HPDE6-E6E7 (cell line): ENCODE results near the gene CYGB.
"Not testable (repeated sequence)": the region's sequence is repeated elsewhere in the genome, so short reads cannot be mapped to it uniquely, and the experiment has no call there.

Experiments used
- DNase-seq: peaks from one replicate; pipeline ENCODE4 v3.0.0; 2011; ENCODE audit warnings: missing footprints; ENCODE audit errors: extremely low spot score

The CYGB gene

DNA sequence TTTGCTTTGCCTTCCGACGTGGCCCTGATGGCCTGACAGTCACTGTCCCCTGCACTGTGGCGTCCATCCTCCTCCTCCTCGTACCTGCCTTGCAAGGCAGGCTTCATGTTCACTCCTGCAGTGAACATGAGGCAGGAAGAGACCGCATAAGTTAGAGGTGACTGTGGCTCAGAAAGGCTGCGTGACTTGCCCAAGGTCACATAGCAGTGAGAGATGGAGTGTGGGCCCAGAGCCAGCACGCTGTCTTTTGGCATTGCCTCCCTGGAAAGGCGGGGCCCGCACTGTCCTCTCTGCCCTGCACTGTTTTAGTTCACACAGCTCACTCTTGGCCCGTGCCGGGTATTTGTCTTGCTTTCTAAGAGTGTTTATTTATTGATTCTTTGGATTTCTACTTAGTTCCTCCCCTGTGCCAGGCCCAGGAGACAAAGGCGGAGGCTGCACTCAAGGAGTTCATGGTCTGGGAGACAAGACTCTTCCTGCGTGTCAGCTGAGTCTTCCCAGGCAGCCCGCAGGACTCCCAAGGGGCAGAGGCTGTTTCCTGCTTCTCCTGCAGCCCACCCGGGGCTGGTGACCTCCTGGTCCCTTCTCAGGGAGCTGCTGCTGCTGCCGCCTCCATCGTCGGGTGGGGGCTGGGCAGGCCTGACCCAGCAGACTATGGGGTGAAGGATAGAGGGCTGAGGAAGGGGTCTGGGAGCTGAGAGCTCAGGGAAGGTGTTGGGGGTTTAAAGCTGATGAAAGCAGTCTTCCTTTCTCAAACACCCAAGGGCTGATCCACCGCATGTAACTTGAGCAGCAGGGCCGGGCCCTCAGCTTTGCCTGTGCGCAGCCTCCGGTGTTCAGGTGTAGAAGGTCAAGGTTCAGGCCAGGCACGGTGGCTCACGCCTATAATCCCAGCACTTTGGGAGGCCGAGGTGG, 12.7 kb downstream of the CYGB start:
- no peak for DNase-seq

DNA sequence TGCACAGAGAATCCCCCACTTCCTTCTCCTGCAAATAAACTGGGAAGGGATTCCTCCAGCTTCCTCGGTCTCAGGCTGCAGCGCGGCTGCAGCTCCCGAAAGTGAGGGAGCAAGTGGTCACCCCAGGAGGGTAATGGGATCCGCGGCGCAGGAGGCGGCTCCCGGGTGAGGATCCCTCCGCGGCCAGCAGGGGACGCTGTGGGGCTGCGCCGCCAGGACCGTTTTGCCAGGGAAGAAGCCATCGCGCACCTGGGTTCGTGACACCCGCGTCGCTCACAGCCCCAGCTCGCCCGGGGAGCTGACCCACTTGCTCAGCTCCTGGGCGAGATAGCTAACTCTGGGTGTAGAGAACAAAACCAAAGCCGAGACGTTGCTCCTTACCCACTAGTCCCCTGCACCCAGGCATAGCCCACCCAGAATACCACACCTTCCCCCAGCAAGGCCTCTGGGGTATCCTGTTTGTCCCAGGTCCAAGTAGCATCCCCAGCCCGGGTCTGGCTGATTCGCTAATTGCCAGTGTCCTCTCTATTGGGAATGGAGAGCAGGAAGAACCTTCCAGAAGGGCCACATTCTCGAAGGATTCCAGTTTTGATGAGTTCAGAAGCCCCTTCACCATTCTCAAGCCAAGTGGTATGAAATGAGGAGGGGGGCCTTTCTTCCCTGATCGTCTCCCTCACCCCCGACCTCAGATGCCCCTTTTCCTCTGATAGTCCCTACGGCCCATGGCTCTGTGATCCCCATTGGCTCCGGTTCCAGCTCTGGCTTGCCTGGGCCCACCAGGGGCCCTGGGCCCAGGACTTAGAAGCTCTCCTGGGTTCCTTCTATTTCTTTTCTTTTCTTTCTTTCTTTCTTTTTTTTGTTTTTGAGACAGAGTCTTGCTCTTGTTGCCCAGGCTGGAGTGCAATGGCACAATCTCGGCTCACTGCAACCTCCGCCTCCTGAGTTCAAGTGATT, 14.1 kb downstream of the CYGB start:
- DNase-seq = peak; percentile 76

DNA sequence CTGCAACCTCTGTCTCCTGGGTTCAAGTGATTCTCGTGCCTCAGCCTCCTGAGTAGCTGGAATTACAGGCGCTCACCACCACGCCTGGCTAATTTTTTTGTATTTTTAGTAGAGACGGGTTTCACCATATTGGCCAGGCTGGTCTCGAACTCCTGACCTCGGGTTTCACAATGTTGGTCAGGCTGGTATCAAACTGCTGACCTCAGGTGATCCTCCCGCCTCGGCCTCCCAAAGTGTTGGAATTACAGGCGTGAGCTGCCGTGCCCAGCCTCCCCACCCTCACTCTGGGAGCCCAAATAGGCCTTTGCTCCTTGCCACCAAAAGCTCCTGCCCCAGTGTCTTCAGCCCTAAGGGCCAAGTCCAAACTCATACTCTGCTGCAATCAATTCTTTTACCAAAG, 15.8 kb downstream of the CYGB start:
- not testable (repeated sequence) for DNase-seq

DNA sequence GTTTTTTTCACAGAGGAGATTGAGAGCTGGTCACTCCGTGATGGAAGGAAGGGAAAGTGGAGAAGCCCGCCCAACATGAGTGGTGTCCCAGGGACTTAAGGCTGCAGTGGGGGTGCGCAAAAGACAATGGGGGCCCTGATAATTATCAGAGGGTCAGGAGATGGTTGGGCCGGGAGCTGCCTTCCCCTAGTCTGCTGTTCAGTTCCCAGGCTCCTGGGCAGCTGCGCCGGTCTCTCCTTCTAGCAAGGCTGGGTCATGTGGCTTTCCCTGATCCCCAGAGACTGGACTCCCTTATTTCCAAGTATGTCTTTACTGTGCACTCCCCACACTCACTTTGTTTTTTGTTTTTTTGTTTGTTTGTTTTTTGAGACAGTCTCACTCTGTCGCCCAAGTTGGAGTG, 16.2 kb downstream of the CYGB start:
- no peak for DNase-seq

DNA sequence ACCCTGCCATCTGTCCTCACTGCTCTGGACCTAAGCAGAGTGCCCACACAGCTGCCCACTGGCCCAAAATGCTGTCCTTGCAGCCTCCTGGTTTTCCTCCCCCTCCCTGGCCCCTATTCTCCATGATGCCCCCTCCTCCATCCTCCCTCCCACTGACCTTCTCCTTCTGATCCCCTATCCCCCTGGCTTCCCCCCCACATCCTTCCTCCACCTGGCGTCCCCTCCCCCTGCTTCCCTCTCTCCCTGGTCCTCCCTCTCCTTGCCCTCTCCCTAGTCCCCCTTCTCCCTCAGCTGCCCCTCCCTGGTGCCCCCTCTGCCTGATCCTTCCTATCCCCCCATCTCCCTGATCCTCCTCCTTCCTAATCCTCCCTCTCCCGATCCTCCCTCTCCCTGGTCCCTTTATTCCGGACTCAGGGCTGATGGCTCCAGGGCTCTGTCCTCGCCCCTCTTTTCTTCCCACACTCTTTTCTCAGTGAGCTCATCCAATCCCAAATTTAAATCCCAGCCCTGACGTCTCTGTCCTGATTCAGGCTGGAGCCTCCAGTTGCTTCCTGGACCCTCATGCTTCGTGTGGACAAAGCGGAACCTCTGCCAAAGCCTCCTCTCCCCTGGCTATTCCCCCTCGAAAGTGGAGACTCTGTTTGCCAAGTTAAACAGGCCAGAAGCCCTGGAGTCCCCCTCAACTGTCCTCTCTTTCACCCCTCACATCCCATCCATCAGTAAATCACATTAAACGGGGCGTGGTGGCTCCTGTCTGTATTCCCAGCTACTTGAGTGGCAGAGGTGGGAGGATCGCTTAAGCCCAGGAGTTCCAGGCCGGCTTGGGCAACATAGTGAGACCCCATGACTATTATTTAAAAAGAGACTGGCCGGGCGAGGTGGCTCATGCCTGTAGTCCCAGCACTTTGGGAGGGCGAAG, 18.2 kb downstream of the CYGB start:
- no peak for DNase-seq

DNA sequence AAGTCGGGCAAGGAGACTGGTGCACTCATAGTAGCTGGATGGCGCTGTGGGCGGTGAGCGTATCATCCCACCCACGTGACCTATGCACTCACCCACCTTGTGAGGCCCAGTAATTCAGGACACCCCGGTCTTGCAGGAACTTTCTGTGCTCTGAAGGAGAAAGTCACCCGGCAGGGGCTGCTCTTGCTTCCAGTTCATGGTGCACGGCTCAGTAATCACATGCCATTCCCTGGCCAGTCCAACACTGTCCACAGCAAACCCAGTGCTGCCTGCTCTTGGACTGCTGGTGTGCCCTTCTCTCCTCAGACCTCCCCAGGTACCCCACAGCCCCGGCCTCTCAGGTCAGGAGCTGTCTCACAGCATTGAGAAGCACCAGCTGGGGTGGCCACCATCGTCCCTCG, 19.9 kb downstream of the CYGB start:
- no peak for DNase-seq

DNA sequence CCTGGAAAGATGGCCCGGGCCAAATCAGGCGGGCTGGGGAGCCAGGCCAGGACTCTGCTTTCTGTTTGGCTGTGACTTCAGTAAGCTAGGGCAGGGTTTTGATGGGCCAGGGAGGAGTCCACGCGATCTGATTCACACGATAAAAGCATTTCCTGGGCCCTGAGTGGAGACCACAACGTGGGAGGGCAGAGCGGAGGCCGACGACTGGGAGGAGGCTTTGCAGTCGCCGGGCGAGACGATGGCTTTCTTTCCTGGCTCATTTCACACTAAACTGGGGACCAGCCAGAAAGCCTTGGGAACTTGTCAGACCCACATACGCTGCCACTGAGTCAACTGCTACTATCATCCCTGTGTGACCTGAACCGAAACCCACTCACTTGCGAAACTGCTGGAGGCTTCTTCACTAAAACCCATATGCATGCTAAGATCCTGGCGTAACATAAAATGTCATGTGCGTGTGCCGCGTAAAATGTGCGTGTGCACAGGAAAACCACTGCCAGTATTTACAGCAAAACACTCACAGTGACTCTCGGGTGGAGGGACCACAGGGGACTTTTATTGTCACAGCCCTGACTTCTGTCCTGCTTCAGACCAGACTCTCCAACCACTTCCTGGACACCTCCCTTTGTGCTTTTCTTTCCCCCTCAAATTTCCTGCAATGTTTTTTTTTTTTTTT, 22.1 kb downstream of the CYGB start:
- no peak for DNase-seq

DNA sequence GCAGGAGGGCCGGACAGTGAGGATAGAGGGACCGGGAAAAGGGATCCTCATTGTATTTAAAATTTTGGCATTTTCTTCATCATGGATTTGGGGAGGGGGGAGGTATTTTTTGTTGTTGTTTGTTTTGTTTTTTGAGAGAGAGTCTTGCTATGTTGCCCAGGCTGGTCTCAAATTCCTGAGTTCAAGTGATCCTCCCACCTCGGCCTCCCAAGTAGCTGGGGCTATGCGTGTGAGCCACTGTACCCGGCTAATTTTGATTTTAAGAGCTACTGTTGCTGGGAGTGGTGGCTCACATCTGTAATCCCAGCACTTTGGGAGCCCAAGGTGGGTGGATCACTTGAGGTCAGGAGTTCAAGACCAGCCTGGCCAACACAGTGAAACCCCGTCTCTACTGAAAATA, 23.2 kb downstream of the CYGB start:
- not testable (repeated sequence) for DNase-seq

DNA sequence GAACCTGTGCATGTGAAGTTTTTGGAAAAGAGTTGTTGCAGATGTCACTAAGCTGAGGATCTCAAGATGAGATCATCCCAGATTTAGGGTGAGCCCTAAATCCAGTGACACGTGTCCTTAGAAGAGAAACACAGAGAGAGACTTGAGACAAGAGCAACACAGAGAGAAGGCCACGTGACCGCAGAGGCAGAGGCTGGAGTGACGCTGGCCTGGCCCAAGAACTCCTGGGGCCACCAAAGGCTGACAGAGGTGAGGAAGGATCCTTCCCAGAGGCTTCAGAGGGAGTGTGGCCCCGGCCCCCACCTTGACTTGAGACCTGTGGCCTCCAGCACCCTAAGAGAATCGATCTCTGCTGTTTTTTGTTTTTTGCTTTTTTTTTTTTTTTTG, 24.2 kb downstream of the CYGB start:
- DNase-seq = no peak

DNA sequence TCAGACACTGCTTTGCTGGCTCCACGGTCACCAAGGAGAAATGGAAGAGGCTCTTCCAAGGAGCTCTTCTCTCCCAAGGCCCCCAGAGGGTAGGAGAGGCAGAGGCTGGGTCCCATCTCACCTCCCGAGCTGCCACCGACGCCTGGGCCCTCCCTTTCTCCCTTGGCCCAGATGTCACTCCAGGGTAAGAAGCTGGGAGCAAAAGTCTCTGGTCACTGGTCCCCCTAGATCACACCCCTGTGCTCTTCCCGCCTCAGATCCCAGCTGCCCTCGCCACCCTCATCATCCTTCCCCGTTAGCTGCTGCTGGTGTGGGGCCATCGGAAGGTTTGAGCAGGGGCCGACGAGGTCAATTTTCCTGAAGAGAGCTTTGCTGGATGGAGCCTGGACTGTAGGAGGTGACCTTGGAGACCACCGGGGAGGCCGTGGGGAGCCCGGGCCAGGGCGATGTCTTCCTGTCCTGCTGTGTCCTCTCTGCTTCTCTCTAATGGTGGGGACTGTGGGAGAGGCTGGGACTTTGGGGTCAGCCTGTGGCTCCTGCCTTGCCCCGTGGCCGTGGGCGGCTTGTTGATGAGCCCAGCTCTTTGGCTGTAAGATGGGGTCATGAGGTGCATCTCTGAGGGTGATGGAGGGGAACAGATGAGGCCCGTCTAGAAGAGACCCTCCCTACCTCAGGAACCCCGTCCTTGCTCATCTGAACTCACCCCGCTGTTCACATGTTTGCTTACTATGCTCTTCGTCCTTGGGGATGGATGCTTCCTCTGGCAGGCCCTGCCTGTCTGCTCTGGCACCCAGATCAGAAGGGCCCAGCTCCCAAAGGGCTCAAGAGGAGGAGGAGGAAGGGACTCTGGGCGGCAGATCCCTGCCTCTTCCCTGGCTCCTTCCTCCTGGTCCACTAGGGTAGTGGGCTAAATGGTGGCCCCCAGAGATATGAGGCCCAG, 24.9 kb downstream of the CYGB start:
- DNase-seq = no peak

DNA sequence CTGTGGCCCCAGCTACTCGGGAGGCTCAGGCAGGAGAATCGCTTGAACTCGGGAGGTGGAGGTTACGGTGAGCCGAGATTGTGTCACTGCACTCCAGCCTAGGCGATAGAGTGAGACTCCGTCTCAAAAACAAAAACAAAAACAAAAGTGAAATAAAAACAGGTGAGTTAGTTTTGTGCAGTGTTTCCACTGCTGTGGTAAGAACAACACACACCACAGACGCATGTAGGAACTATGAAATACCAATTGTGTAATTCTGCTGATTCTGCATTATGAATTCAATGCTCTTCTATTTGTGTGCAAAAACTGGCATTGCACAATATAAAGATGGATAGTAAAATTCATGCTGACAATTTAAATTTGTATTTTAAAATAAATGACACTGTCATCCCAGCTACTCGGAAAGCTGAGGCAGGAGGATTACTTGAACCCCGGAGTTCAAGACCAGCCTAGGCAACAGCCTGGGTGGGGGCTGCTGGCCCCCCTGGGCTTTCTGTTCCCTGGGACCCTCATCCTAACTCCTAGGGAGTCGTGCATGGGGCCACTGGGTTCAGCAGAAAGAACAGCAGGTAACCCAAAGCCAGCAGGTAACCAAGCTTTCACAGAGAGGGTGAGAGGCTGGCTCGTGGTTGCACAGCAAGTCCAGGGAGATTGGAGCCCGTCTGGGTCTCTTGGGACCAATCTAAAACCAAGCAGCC, 25.7 kb downstream of the CYGB start:
- no peak for DNase-seq

DNA sequence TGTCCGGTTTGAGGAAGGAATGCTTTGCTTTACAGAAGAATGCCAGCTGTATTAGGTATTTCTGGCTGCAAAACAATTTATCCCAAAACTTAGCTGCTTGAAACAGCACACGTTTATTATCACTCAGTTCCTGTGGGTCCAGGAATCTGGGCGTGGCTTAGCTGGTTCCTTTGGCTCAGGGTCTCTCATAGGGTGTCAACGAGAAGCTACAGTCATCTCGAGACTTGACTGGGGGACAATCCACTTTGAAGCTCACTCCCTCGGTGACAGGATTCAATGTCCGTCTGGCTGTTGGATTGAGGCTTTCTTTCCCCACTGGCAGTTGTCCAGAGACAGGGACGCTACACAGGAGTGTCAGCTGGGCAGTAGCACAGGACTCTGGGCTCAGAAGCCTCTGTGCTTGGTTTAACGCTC, 26.7 kb downstream of the CYGB start:
- DNase-seq = no peak

DNA sequence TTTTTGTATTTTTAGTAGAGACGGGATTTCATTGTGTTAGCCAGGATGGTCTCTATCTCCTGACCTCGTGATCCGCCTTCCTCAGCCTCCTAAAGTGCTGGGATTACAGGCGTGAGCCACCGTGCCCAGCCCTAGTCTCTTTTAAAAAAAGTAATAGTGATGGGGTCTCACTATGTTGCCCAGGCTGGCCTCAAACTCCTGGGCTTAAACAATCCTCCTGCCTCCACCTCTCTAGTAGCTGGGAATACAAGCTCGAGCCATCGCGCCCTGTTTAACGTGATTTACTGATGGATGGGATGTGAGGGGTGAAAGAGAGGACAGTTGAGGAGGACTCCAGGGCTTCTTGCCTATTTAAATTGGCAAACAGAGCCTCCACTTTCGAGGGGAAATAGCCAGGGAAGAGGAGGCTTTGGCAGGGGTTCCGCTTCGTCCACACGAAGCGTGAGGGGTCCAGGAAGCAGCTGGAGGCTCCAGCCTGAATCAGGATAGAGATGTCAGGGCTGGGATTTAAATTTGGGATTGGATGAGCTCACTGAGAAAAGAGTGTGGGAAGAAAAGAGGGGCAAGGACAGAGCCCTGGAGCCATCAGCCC, 28.9 kb downstream of the CYGB start:
- not testable (repeated sequence) for DNase-seq

DNA sequence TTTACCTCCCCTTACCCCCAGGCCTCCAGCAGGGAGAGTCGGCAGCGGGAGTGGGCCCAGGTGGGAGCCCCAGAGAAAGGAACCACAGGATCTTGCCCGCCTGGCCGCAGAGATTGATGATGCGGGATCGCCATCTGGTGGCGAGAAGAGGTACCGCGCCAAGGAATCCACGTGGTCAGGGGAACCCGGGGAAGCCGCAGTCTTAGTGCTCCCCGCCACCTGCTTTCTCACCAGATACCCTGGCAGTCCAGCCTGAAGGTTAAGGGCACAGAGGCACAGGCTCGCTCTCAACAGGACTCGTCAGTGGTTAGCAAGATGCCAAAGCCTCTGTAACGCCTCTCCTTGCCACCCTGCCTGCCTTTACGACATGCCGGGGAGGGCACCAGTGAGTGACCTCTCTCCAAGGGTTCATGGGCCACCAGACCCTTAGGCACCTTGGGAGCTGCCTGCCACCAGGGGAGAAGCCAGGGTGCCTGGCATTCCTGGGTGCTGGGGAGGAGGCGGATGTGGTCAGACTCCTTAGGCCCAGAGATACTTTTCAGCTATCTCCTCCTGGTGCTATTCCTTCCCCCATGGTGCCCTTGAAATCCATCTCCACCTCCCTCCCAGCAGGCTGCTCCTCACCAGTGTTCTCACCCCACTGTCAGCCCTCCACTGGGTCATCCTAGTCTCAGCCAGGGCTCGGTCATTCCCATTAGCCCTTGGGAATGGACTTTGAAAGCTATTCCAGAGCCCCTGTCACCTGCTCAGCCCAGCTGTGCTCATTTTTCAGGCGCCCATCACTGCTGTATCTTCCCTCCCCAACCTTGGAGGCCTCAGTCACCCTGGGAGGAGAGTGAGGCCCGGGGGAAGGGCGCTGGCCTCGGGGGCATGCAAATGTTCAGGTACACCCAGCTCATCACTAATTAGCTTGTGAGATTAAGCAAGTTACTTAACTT, 30.8 kb downstream of the CYGB start:
- DNase-seq = peak; percentile 87

DNA sequence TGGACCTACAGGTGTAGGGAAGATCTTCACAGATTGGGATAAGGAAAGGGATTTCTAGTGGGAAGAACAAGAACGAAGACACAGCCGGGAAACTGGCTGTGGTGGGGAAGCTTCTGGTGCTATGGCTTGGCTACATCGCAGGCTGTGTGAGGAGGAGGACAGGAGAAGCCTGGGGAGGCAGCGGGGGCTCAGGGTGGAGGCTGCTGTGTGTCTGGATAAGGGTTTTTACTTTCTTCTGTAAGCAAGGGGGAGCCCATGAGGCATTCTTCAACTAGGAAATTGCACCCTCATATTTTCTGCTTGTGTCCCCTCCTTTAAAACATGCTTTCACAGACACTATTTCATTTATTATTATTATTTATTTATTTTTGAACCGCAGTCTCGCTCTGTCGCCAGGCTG, 33.4 kb downstream of the CYGB start:
- no peak for DNase-seq

DNA sequence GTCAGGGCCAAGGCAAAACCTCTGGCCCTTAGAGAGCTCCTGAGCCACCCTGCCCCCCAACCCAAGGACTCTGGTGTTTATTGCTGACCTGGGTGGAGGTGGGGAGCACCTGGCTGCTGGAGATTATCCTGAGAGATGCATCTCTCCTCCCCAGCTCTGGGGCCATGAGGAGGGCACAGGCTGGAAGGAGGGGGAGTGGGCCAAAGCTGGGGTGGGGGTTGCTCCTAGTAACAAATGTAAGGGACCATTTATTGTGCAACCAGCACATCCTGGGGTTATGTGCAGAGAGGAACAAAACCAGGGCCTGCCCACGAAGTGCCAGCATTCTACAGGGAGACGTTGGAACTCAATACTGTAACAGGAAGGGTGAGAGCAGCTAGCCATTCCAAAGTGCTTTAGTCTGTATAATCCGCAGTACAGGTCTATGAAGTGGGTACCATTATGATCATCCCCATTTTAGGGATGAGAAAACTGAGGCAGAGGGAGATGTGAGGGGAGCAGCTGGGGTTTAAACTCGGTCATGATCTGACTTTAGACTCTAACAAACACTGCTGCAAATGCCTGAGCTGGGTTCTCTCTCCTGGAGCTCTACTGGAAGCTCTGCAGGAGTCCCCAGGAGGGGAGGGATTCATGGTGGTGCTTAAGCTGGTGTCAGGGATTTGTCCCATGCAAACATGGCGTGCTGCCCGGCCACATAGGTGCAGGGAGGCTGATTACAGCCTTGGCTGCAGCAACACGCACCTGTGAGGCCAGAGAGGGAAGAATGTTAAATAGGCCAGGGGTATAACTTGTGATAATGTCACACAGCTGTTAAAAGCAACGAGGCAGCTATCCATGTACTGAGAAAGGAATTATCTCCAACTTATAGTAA, 34.9 kb downstream of the CYGB start:
- no peak for DNase-seq

DNA sequence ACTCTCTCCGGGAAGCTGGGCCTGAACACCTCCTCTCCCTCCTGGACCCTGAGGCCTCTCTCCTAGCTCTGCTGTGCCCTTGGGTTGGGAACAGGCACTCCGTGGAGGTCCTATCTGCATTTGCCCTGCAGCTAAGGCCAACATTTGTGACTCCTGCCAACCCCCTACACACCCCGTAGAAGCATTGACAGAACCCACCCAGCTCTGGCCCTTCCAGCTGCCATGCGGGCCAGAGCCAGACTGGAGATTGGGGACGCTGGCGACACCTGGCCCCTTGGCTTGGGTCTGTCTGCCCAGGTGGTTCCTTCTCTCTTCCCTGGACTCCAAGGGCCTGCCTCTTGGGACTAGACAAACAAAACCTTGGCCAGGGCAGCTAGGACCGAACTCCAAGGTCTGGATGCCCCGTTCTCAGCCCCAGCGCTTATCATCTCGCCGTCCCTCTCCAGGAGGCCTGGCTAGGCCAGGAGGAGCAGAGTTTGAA, 35.6 kb downstream of the CYGB start:
- DNase-seq = no peak
